HEK293 (cell line): ENCODE results near the gene WDR13.

Source experiments
- CTCF ChIA-PET: fragments of 350-600 bp; formaldehyde crosslinking; extraction: SDS; loops from one replicate; lab custom pipeline; 2021; ENCODE audit warnings: antibody characterized with exemption; lab: Yijun Ruan, JAX
- POLR2A ChIA-PET: fragments of 300-600 bp; formaldehyde crosslinking; extraction: SDS; loops from one replicate; lab custom pipeline; 2020; ENCODE audit warnings: antibody characterized with exemption, inconsistent platforms; lab: Yijun Ruan, JAX
- H3K27ac ChIP-seq: fragments of 200-500 bp; sonication (Bioruptor generic); 2 replicates; pipeline ENCODE4 v1.5.1; 2014; ENCODE audit warnings: low read depth, low read length, control low read depth, inconsistent platforms; ENCODE audit errors: extremely low read depth
- H3K36me3 ChIP-seq, 2 experiments: fragments of 200-500 bp in 1 of 2; sonication (Bioruptor generic) in 1 of 2; 1 replicate in 1 of 2; 2 replicates in 1 of 2; pipeline ENCODE4 v1.5.1; 2014 to 2017; ENCODE audit warnings: inconsistent platforms in 2 of 2, low read length in 2 of 2; ENCODE audit not compliant: control insufficient read depth in 2 of 2, insufficient read depth in 1 of 2
- H3K4me1 ChIP-seq: fragments of 200-500 bp; sonication (Bioruptor generic); 2 replicates; pipeline ENCODE4 v1.5.1; 2014; ENCODE audit warnings: mild to moderate bottlenecking, low read length, inconsistent platforms; ENCODE audit not compliant: control insufficient read depth, insufficient read depth
- H3K4me3 ChIP-seq: 2 replicates; pipeline ENCODE4 v1.5.1; 2011; ENCODE audit warnings: low read depth, mild to moderate bottlenecking, control low read depth, low read length, moderate library complexity
- H3K9me3 ChIP-seq: fragments of 200-500 bp; sonication (Bioruptor generic); 2 replicates; pipeline ENCODE4 v1.5.1; 2014; ENCODE audit warnings: low read depth, low read length, inconsistent platforms; ENCODE audit not compliant: control insufficient read depth, insufficient read depth
- GLI2 ChIP-seq: fragments of 450-650 bp; formaldehyde crosslinking; IDR thresholded peaks from 2 replicates; pipeline ENCODE4; 2017; ENCODE audit warnings: missing biosample characterization, missing genetic modification characterization, low read depth, borderline replicate concordance
- KLF10 ChIP-seq: fragments of 450-650 bp; IDR thresholded peaks from 2 replicates; pipeline ENCODE4 v1.5.1; 2018; ENCODE audit warnings: missing biosample characterization, mild to moderate bottlenecking, missing genetic modification characterization
- KLF8 ChIP-seq: fragments of 450-650 bp; formaldehyde crosslinking; IDR thresholded peaks from 2 replicates; pipeline ENCODE4 v1.5.1; 2016; ENCODE audit warnings: missing biosample characterization, missing genetic modification characterization
- PRDM10 ChIP-seq: fragments of 450-650 bp; formaldehyde crosslinking; IDR thresholded peaks from 2 replicates; pipeline ENCODE4 v1.5.1; 2016; ENCODE audit warnings: missing biosample characterization, missing genetic modification characterization
- SETDB1 ChIP-seq: IDR thresholded peaks from one replicate; pipeline ENCODE4 v1.6.1; 2017; ENCODE audit warnings: mild to moderate bottlenecking, low read length, moderate library complexity, mixed read lengths; ENCODE audit not compliant: insufficient read length
- SP7 ChIP-seq: fragments of 450-650 bp; formaldehyde crosslinking; IDR thresholded peaks from 2 replicates; pipeline ENCODE4 v1.5.1; 2016; ENCODE audit warnings: missing biosample characterization, missing genetic modification characterization
- WT1 ChIP-seq: fragments of 450-650 bp; formaldehyde crosslinking; IDR thresholded peaks from 2 replicates; pipeline ENCODE4 v1.5.1; 2016; ENCODE audit warnings: missing biosample characterization, missing genetic modification characterization
- ZBTB48 ChIP-seq: fragments of 450-650 bp; formaldehyde crosslinking; IDR thresholded peaks from 2 replicates; pipeline ENCODE4 v1.5.1; 2016; ENCODE audit warnings: missing biosample characterization, missing genetic modification characterization
- ZFHX2 ChIP-seq: fragments of 450-650 bp; formaldehyde crosslinking; conservative IDR thresholded peaks from 2 replicates; pipeline ENCODE4 v1.5.1; 2016; ENCODE audit warnings: missing biosample characterization, missing genetic modification characterization
- ZNF140 ChIP-seq: fragments of 450-650 bp; formaldehyde crosslinking; IDR thresholded peaks from 2 replicates; pipeline ENCODE4 v1.5.1; 2016; ENCODE audit warnings: missing biosample characterization, missing genetic modification characterization
- ZNF148 ChIP-seq: fragments of 450-650 bp; formaldehyde crosslinking; IDR thresholded peaks from 2 replicates; pipeline ENCODE4 v1.5.0; 2017; ENCODE audit warnings: missing biosample characterization, missing genetic modification characterization, borderline replicate concordance
- ZNF335 ChIP-seq: fragments of 450-650 bp; formaldehyde crosslinking; conservative IDR thresholded peaks from 2 replicates; pipeline ENCODE4 v1.5.1; 2016; ENCODE audit warnings: missing biosample characterization, missing genetic modification characterization
- ZNF473 ChIP-seq: fragments of 450-650 bp; formaldehyde crosslinking; IDR thresholded peaks from 2 replicates; pipeline ENCODE4 v1.5.1; 2017; ENCODE audit warnings: missing biosample characterization, missing genetic modification characterization
- ZNF692 ChIP-seq: fragments of 450-650 bp; formaldehyde crosslinking; IDR thresholded peaks from 2 replicates; pipeline ENCODE4 v1.5.1; 2016; ENCODE audit warnings: missing biosample characterization, missing genetic modification characterization

The WDR13 gene

GRCh38 chrX:48631376-48632090, 34.2 kb downstream of the WDR13 start (continued):
- TF ChIP-seq ZNF148 (no peak), ZBTB48 (tag by site-specific recombination) (no peak), ZNF692 (tag by site-specific recombination) (peak; percentile 50; the same call in 1 of the 2 replicates), ZNF473 (tag by site-specific recombination) (no peak), KLF8 (tag by site-specific recombination) (0 out of 2 replicates have a peak, but pooled peaks have one; percentile 50), SP7 (peak; percentile 48; the same call in 1 of the 2 replicates), GLI2 (tag by site-specific recombination) (no peak), ZFHX2 (tag by site-specific recombination) (no peak)

GRCh38 chrX:48632207-48632606, 34.9 kb downstream of the WDR13 start:
- H3K27ac ChIP-seq = no peak overlapping the region

GRCh38 chrX:48636301-48636700, 39.0 kb downstream of the WDR13 start:
- H3K4me1 ChIP-seq = no peaks in the 10 kb centered on the region
- TF ChIP-seq ZNF140 (tag by site-specific recombination) = no peak
- 0 out of 2 replicates have a peak, but pooled peaks have one; percentile 22 for TF ChIP-seq ZNF335 (tag by site-specific recombination)
- no peak for TF ChIP-seq SETDB1
- TF ChIP-seq WT1 = no peak
- ChIA-PET POLR2A (no interaction called here), CTCF (no interaction called here)
- H3K27ac ChIP-seq = no peak overlapping the region
- H3K36me3 ChIP-seq = no peaks in the 10 kb centered on the region
- H3K4me3 ChIP-seq = no peak overlapping the region
- H3K9me3 ChIP-seq = no peaks in the 10 kb centered on the region

More at GRCh38 chrX:48632207-48632606, 34.9 kb downstream of the WDR13 start:
- Histone ChIP-seq H3K4me3 (no peak overlapping the region), H3K36me3 (no peaks in the 10 kb centered on the region), H3K9me3 (no peaks in the 10 kb centered on the region)
- CTCF ChIA-PET = interaction anchor here (0.7 to 1.1 kb wide), 3 partner anchors 16 to 138 kb away, joined by 3 read pairs; no protein-coding TSS in a partner anchor
- POLR2A ChIA-PET = interaction anchor here (1.2 to 1.6 kb wide), 4 partner anchors 44 to 111 kb away, joined by 3 to 10 read pairs (median 6); partner anchors contain the start of genes EBP and SUV39H1
- TF ChIP-seq KLF10 (tag by site-specific recombination) (no peak), PRDM10 (tag by site-specific recombination) (peak; percentile 87)
- TF ChIP-seq, all 188 proteins: peak for 1
- no peaks in the 10 kb centered on the region for H3K4me1 ChIP-seq
